Natural killer cell treated with Interleukin-12 subunit alpha and Interleukin-12 subunit beta and Interleukin-15 and Interleukin-18, amount 100 ng/mL, for 72 hours (primary cell): ENCODE data around the gene ANKRD18B. TPM values are rescaled to one million over a fixed set of nuclear protein-coding genes. Genes with fewer than 3 reads are reported as not detected.
"Not testable (repeated sequence)": the region's sequence is repeated elsewhere in the genome, so short reads cannot be mapped to it uniquely, and the experiment has no call there.

Experiments
- ATAC-seq, 2 donors: fragments of 150-1000 bp; cut with Tn5 transposase in 1 of 2; sonication (Bioruptor Pico), chemical (Tn5 transposase) in 1 of 2; 2 replicates each; pipeline ENCODE4 v1.10.0; 2021
- DNase-seq: peaks from one replicate; pipeline ENCODE4 v3.0.0; 2022; ENCODE audit warnings: low spot score
- H3K27ac Mint-ChIP-seq, 2 donors: 1 replicate in 1 of 2; 2 replicates in 1 of 2; pipeline ENCODE4 v1.8.0; 2022; ENCODE audit warnings: mixed read lengths in 2 of 2, mild to moderate bottlenecking in 1 of 2, moderate library complexity in 1 of 2
- H3K27me3 Mint-ChIP-seq, 2 donors: 1 replicate in 1 of 2; 2 replicates in 1 of 2; pipeline ENCODE4 v1.8.0; 2022; ENCODE audit warnings: mixed read lengths in 2 of 2
- H3K36me3 Mint-ChIP-seq: one replicate; pipeline ENCODE4 v1.8.0; 2022; ENCODE audit warnings: mixed read lengths
- H3K4me1 Mint-ChIP-seq, 2 donors: 1 replicate in 1 of 2; 2 replicates in 1 of 2; pipeline ENCODE4 v1.8.0; 2022; ENCODE audit warnings: low read depth in 2 of 2, mixed read lengths in 2 of 2, mild to moderate bottlenecking in 1 of 2
- H3K4me3 Mint-ChIP-seq: one replicate; pipeline ENCODE4 v1.8.0; 2022; ENCODE audit warnings: mixed read lengths
- H3K9me3 Mint-ChIP-seq: 2 replicates; pipeline ENCODE4 v1.8.0; 2022; ENCODE audit warnings: mixed read lengths
- total RNA-seq, 2 donors: library from RNA; stranded (reverse); gene quantifications; one replicate each; pipeline ENCODE4 v1.2.3, GENCODE V29; 2022

The ANKRD18B gene
- total RNA-seq, 2 donors from 2014 or later = 3.9 TPM; not detected in 1

DNA sequence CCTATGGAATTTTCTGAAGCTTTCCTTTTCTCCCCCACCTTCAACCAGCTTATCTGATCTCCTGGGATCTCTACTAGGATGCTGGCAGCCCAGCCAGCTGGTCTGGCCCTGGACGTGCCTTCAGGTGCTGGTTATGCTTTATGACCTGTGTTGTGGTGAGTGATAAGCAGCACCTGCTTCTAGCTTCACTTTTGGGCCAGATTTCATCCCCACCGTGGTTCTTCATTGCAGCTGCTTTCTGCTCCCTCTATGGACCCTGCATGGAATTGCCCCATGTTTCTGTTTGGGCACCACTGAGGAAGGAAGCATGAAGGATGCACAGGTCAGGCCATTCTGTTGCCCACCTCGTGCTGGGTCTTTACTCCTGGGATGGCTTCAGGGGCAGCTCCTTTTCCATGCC is 80.2 kb downstream of the ANKRD18B start:
- H3K27me3 Mint-ChIP-seq = peaks cover 8 to 18% of the 10 kb centered on the region in 2 donors
- not testable (repeated sequence) for H3K9me3 Mint-ChIP-seq, DNase-seq, H3K27ac Mint-ChIP-seq, H3K36me3 Mint-ChIP-seq, H3K4me3 Mint-ChIP-seq, ATAC-seq, H3K4me1 Mint-ChIP-seq

DNA sequence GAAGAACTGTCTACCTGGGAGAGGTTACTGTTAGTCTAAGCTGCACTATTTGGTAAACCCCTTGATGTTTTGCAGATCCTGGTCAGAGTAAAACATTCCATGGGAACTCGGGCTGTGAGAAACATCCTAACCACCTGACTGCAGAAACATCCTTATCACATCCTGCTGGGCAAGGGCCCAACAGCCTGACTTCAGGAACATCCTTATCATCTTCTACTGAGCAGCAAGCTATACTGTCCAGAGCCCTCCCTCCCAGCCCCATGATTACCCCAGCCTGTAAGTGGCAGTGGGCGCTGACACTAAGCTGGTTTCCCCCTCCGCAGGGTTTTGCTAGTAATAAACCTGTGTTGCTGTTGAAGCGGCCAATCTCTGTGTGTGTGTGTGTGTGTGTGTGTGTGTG is 80.9 kb downstream of the ANKRD18B start:
- H3K4me1 Mint-ChIP-seq, H3K9me3 Mint-ChIP-seq, H3K36me3 Mint-ChIP-seq, H3K27ac Mint-ChIP-seq, ATAC-seq, DNase-seq, H3K4me3 Mint-ChIP-seq: not testable (repeated sequence)
- H3K27me3 Mint-ChIP-seq = peaks cover 11 to 25% of the 10 kb centered on the region in 2 donors

DNA sequence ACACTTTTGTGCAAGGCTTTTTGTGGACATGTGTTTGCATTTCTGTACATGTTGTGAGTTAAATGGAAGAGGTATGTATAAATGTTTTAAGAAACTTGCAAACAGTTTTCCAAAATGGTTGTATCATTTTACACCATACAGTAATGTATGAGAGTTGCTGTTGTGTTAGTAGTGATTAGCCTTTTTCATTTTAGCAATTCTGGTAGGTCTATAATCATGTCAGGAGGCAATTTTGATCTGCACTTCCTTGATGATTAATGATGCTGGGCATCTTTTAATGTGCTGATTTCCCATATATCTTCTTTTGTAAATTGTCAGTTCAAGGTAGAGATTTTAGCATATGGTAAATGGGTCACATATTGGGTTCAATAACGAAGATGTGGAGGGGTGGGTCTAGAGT is 87.3 kb downstream of the ANKRD18B start:
- DNase-seq (no peak), ATAC-seq (no peak)
- H3K27ac Mint-ChIP-seq = no peak overlapping the region
- no peaks in the 10 kb centered on the region for H3K9me3 Mint-ChIP-seq
- no peaks in the 10 kb centered on the region for H3K4me1 Mint-ChIP-seq
- no peaks in the 10 kb centered on the region for H3K36me3 Mint-ChIP-seq
- peaks cover 25 to 59% of the 10 kb centered on the region in 2 donors for H3K27me3 Mint-ChIP-seq
- no peak overlapping the region for H3K4me3 Mint-ChIP-seq

DNA sequence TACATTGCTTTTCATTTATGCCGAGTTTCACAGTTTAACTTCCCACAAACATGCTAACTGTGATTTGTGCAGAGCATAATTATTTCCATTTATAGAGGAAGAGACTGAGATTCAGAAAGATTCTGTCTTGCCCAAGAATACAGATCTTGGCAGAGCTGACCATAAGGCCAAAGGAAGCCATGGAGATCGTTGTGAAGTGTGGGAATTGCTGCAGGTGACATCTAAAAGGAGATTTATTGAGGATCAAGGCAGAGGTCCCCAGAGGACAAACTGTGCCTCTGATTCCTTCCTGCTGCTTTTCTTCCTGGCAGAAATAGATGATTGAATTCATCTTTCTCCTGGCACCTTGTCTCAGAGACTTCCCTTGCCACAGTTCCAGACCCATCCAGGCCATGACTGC is 88.4 kb downstream of the ANKRD18B start:
- H3K27ac Mint-ChIP-seq, DNase-seq, H3K4me3 Mint-ChIP-seq, ATAC-seq, H3K36me3 Mint-ChIP-seq, H3K4me1 Mint-ChIP-seq, H3K9me3 Mint-ChIP-seq: not testable (repeated sequence)
- peaks cover 25 to 61% of the 10 kb centered on the region in 2 donors for H3K27me3 Mint-ChIP-seq

DNA sequence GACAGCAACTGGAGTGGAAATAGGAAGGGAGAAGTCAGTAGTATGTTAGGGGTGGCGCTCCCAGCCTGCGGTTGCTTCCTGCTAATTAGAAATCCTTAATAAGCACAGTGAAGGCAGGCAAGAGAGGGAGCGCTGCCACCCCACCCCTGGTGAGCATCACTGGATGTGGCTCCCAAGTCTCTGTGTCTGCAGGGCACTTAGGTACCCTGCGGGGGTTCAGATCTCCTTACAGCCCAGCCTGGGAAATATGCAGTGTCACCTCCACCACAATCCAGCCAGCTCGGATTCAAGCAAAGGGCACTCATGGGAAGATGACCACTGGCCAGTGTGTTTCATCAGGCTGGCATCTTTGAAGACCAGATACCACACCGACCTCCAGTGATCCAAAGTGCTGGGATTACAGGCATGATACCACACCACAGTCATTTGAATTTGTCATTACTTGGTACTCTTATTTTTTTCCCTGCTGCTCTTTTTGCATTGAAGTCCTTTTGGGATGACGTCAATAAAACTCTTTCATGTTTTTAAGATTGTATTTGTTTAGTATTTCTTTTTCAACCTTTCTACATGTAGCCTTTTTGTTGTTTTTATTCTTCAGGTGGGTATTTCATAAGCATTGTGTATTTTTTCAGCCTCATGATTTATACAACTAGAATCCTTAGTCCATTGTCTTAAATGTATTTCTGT is 90.1 kb downstream of the ANKRD18B start:
- DNase-seq (no peak), ATAC-seq (no peak)
- no peak overlapping the region for H3K4me3 Mint-ChIP-seq
- peaks cover 24 to 56% of the 10 kb centered on the region in 2 donors for H3K27me3 Mint-ChIP-seq
- no peak overlapping the region for H3K27ac Mint-ChIP-seq
- H3K4me1 Mint-ChIP-seq = peaks cover 3 to 4% of the 10 kb centered on the region in 2 donors
- H3K9me3 Mint-ChIP-seq = no peaks in the 10 kb centered on the region
- no peaks in the 10 kb centered on the region for H3K36me3 Mint-ChIP-seq

DNA sequence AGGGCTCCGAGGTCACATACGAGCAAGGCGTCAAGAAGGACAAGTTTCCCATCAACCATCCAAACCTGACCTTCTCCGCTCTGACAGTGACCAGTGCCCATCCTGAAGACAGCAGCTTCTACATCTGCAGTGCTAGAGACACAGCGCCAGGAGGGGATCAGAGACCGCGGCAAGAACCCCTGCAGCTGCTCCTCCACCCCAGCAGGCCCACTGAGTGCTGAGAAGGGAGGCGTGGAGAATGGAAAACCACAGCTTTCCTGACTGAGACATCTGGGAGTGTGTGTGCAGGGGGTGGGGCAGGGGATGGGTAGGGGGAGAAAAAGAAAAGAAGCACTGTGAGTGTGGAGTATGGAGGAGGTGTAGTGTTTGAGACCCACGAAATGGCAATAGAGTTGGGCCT is 94.3 kb downstream of the ANKRD18B start:
- DNase-seq, H3K36me3 Mint-ChIP-seq, H3K4me1 Mint-ChIP-seq, H3K4me3 Mint-ChIP-seq, H3K9me3 Mint-ChIP-seq, ATAC-seq, H3K27ac Mint-ChIP-seq: not testable (repeated sequence)
- H3K27me3 Mint-ChIP-seq = peaks cover 17 to 59% of the 10 kb centered on the region in 2 donors

DNA sequence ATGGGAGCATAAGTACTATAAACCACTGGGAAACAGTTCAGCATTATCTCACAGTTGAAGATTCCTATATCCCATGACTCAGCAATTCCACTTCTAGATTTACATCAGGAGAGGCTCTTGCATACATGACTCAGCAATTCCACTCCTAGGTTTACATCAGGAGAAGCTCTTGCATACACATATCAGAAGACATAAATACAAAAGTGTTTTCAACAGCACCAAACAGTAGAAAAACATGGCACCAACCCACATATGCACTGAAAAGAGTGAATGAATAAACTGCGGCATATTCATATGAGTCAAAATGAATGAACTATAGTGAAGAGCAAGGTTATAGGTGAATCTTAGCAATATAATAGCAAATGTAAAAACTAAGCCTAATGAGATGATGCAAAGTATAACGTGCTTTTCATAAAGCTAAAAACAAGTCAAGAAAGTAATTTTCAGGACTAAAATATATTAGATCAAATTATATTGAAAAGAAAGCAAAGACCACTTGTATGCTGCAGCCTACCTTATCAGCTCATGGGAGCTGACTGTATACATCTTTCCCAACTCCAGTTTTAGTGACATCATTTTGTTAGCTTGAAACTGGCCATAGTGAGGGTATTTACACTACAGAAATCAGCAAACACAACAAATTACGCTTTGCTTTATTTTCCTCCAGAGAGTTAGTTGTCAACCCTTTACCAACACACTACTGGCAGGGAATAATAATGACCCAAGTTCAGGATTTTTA is 95.8 kb downstream of the ANKRD18B start:
- H3K4me3 Mint-ChIP-seq = no peak overlapping the region
- peaks cover 26 to 69% of the 10 kb centered on the region in 2 donors for H3K27me3 Mint-ChIP-seq
- H3K9me3 Mint-ChIP-seq = no peaks in the 10 kb centered on the region
- peaks cover 7 to 9% of the 10 kb centered on the region in 2 donors for H3K4me1 Mint-ChIP-seq
- no peak overlapping the region for H3K27ac Mint-ChIP-seq
- no peak for DNase-seq
- H3K36me3 Mint-ChIP-seq = no peaks in the 10 kb centered on the region
- ATAC-seq = no peak

DNA sequence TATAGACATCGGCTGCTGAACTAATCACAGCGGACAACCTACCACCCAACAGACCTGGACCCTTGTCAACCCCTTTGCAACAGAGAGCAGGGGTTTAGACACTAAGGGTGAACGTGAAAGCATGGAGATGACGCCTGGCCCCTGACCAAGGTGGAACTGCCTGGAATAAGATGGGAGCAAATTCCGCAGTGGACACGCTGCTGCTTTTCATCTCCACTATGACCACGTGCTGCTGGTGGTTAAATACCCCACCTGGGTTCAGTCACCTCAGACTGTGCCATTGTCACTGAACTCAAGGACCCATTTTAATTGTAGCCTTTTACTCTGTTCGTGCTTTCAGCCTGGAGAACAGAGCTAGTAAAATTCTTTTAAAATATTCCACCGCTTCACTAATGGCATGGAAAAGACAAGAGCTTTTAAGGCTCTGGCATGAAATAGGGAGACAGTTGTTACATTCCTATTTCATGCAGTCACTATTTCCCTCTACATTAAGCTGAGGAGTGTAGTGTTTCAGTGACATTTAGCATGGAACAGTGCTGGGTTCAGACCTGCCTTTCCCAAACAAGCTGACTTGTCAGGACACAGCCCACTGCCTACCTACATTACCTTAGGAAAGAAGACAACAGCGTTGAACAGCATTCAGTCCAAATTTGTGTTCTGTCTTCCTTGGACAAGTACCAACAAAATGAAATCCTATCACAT is 96.8 kb downstream of the ANKRD18B start:
- Mint-ChIP-seq H3K36me3 (no peaks in the 10 kb centered on the region), H3K4me1 (peaks cover 7 to 9% of the 10 kb centered on the region in 2 donors), H3K27me3 (peaks cover 25 to 61% of the 10 kb centered on the region in 2 donors), H3K9me3 (no peaks in the 10 kb centered on the region), H3K27ac (no peak overlapping the region), H3K4me3 (no peak overlapping the region)
- no peak for ATAC-seq
- DNase-seq = no peak

Other genes starting within 250 kb of the ANKRD18B start
- gene NFX1, start 233.7 kb upstream of the ANKRD18B start, total RNA-seq = 10 to 100 TPM; 41.6 to 57.9 TPM
- gene AQP7, start 121.7 kb upstream of the ANKRD18B start, total RNA-seq = not detected
- 1 to 10 TPM; 1.4 to 1.9 TPM for gene AQP3, start 76.7 kb upstream of the ANKRD18B start, total RNA-seq
- gene NOL6, start 50.3 kb upstream of the ANKRD18B start, total RNA-seq = 100 to 1,000 TPM in 1 of 2 donors, 10 to 100 TPM in 1; 48.3 to 104 TPM